Activated B cell treated with CpG ODN at 0.5 μM for 24 hours (primary cell): ENCODE measurements around the gene BRD1. TPM values are rescaled to one million over a fixed set of nuclear protein-coding genes. Genes with fewer than 3 reads are reported as not detected.

Experiments
- ATAC-seq: fragments of 200-7000 bp; cut with Tn5 transposase; one replicate; pipeline ENCODE4 v1.10.0; 2021; ENCODE audit warnings: low read depth, mild to moderate bottlenecking, moderate library complexity
- CTCF ChIA-PET: fragments of 350-600 bp; sonication (Branson Sonifier 250); formaldehyde crosslinking; loops from one replicate; lab custom pipeline; 2021; ENCODE audit warnings: antibody characterized with exemption; lab: Charles Lee
- POLR2A ChIA-PET: fragments of 350-600 bp; sonication (Branson Sonifier 250); formaldehyde crosslinking; loops from one replicate; lab custom pipeline; 2021; ENCODE audit warnings: antibody characterized with exemption; lab: Charles Lee
- DNase-seq: peaks from one replicate; pipeline ENCODE4 v3.0.0; 2022
- H3K27ac Mint-ChIP-seq: one replicate; pipeline ENCODE4 v1.8.0; 2020; ENCODE audit warnings: mixed read lengths
- H3K27me3 Mint-ChIP-seq: one replicate; pipeline ENCODE4 v1.8.0; 2021; ENCODE audit warnings: mixed read lengths
- H3K36me3 Mint-ChIP-seq: one replicate; pipeline ENCODE4 v1.8.0; 2021; ENCODE audit warnings: low read depth, mixed read lengths
- H3K4me1 Mint-ChIP-seq: one replicate; pipeline ENCODE4 v1.8.0; 2021; ENCODE audit warnings: mixed read lengths
- H3K4me3 Mint-ChIP-seq: one replicate; pipeline ENCODE4 v1.8.0; 2020; ENCODE audit warnings: mild to moderate bottlenecking, mixed read lengths
- H3K9me3 Mint-ChIP-seq: one replicate; pipeline ENCODE4 v1.8.0; 2020; ENCODE audit warnings: mixed read lengths
- CTCF ChIP-seq: fragments of 200-600 bp; IDR thresholded peaks from one replicate; pipeline ENCODE4 v1.8.0; 2022; ENCODE audit warnings: antibody characterized with exemption, mild to moderate bottlenecking
- intact Hi-C: fragments of 100-400 bp; cut with micrococcal nuclease; formaldehyde crosslinking; loops from one replicate; pipeline ENCODE4 v1.15.1; 2024
- total RNA-seq: library from RNA; stranded (reverse); gene quantifications from 2 replicates; pipeline ENCODE4 v1.2.3, GENCODE V29; 2022

The BRD1 gene
- total RNA-seq, 1 donor from 2014 or later = 45.8 TPM

GRCh38 chr22:49740242-49740641 is 87.4 kb downstream of the BRD1 start:
- intact Hi-C loops = no loop called here
- ATAC-seq (no peak), DNase-seq (no peak)
- no peaks in the 10 kb centered on the region for H3K36me3 Mint-ChIP-seq
- H3K4me3 Mint-ChIP-seq = no peak overlapping the region
- no peak for TF ChIP-seq CTCF
- peaks cover 20% of the 10 kb centered on the region for H3K27me3 Mint-ChIP-seq
- ChIA-PET POLR2A (no interaction called here), CTCF (no interaction called here)
- no peak overlapping the region for H3K27ac Mint-ChIP-seq
- H3K9me3 Mint-ChIP-seq = peaks cover 22% of the 10 kb centered on the region
- no peaks in the 10 kb centered on the region for H3K4me1 Mint-ChIP-seq

- ATAC-seq = no peak
- Mint-ChIP-seq H3K27me3 (peaks cover 26% of the 10 kb centered on the region), H3K4me3 (no peak overlapping the region), H3K4me1 (no peaks in the 10 kb centered on the region), H3K27ac (no peak overlapping the region), H3K36me3 (no peaks in the 10 kb centered on the region), H3K9me3 (peaks cover 14% of the 10 kb centered on the region)
- intact Hi-C loops = no loop called here
- ChIA-PET CTCF (no interaction called here), POLR2A (no interaction called here)
- TF ChIP-seq CTCF = no peak
- DNase-seq = no peak
Observed at GRCh38 chr22:49739138-49739537, 88.5 kb downstream of the BRD1 start.

- Mint-ChIP-seq H3K27me3 (peaks cover 29% of the 10 kb centered on the region), H3K36me3 (no peaks in the 10 kb centered on the region), H3K9me3 (peaks cover 8% of the 10 kb centered on the region), H3K27ac (no peak overlapping the region), H3K4me1 (no peaks in the 10 kb centered on the region), H3K4me3 (no peak overlapping the region)
- POLR2A ChIA-PET = no interaction called here
- DNase-seq (no peak), ATAC-seq (no peak)
- CTCF ChIA-PET = no interaction called here
- no peak for TF ChIP-seq CTCF
- intact Hi-C loops = no loop called here
Observed at GRCh38 chr22:49738566-49738965, 89.1 kb downstream of the BRD1 start.

- Mint-ChIP-seq H3K9me3 (peaks cover 8% of the 10 kb centered on the region), H3K4me1 (no peaks in the 10 kb centered on the region), H3K27me3 (peaks cover 33% of the 10 kb centered on the region), H3K36me3 (no peaks in the 10 kb centered on the region), H3K27ac (no peak overlapping the region), H3K4me3 (no peak overlapping the region)
- TF ChIP-seq CTCF = no peak
- ChIA-PET CTCF (no interaction called here), POLR2A (no interaction called here)
- intact Hi-C loops = no loop called here
- DNase-seq (no peak), ATAC-seq (no peak)
Observed at GRCh38 chr22:49738006-49738405, 89.7 kb downstream of the BRD1 start.

- Mint-ChIP-seq H3K36me3 (no peaks in the 10 kb centered on the region), H3K27ac (no peak overlapping the region), H3K27me3 (peaks cover 34% of the 10 kb centered on the region), H3K4me3 (no peak overlapping the region), H3K4me1 (no peaks in the 10 kb centered on the region), H3K9me3 (peaks cover 4% of the 10 kb centered on the region)
- ChIA-PET POLR2A (interaction anchor here (0.6 kb wide), 1 partner anchor 144 kb away, joined by 3 read pairs; no protein-coding TSS in a partner anchor), CTCF (no interaction called here)
- DNase-seq (no peak), ATAC-seq (no peak)
- no peak for TF ChIP-seq CTCF
- intact Hi-C loops = no loop called here
Observed at GRCh38 chr22:49737101-49737551, 90.5 kb downstream of the BRD1 start.
